ENCODE measurements around the gene CLEC16A. TPM values are rescaled to one million over a fixed set of nuclear protein-coding genes. Genes with fewer than 3 reads are reported as not detected.

Gene CLEC16A
- total and polyA plus RNA-seq, 2 donors (not counting 1 experiment from before 2014, with no cell fraction given), result 21.9 to 79.5 TPM

- WGBS (ENCODE audit: insufficient coverage), result 97% methylated on average over 9 of the region's 14 CpGs
- Histone ChIP-seq H2AFZ (ENCODE audit: insufficient read depth, low read depth, low read length, poor library complexity, severe bottlenecking) (no peak overlapping the region), H3K4me2 (replicated peaks; ENCODE audit: low read depth, low read length, poor library complexity, severe bottlenecking) (no peak overlapping the region), H3K79me2 (ENCODE audit: control insufficient read depth, insufficient read depth, low read length) (peaks cover 3% of the 10 kb centered on the region), H3K4me1 (ENCODE audit: control insufficient read depth in 2 of 2, insufficient read depth in 2 of 2, low read length in 2 of 2) (no peaks in the 10 kb centered on the region), H3K4me3 (ENCODE audit: control extremely low read depth in 1 of 5, extremely low read depth in 1 of 5, insufficient read depth in 1 of 5, low read depth in 2 of 5, low read length in 4 of 5) (no peak overlapping the region), H3K9me3 (ENCODE audit: control extremely low read depth in 1 of 3, control insufficient read depth in 2 of 3, insufficient read depth in 1 of 3, low read length in 2 of 3) (peaks cover 0 to 1% (median 0%) of the 10 kb centered on the region in 3 donors), H3K27ac (ENCODE audit: low read length in 2 of 2) (no peak overlapping the region), H3K9ac (ENCODE audit: low read length) (no peak overlapping the region), H3K27me3 (replicated peaks in 1 of 4; ENCODE audit: control extremely low read depth in 1 of 4, control insufficient read depth in 3 of 4, insufficient read depth in 4 of 4, low read length in 3 of 4) (no peaks in the 10 kb centered on the region), H4K20me1 (ENCODE audit: control insufficient read depth, insufficient read depth, low read length, poor library complexity, severe bottlenecking) (peaks cover 11% of the 10 kb centered on the region), H3K36me3 (replicated peaks in 1 of 2; ENCODE audit: control extremely low read depth in 1 of 2, control insufficient read depth in 1 of 2, extremely low read depth in 1 of 2, insufficient read depth in 2 of 2, low read length in 1 of 2) (peaks cover 31 to 88% of the 10 kb centered on the region in 2 experiments)
- Mint-ChIP-seq H3K9me3 (ENCODE audit: insufficient read depth) (no peaks in the 10 kb centered on the region), H3K27ac (no peak overlapping the region), H3K4me1 (no peaks in the 10 kb centered on the region), H3K27me3 (no peaks in the 10 kb centered on the region), H3K4me3 (no peak overlapping the region)
- no peak for ATAC-seq (ENCODE audit: low read depth)
- DNase-seq, result no peak
- TF ChIP-seq EZH2 (IDR thresholded peaks at IDR 0.05; ENCODE audit: borderline replicate concordance, insufficient read depth, low read depth, low read length, poor library complexity, severe bottlenecking), result no peak
- TF ChIP-seq CTCF (IDR thresholded peaks at IDR 0.05), result no peak
- POLR2A ChIA-PET, result no interaction called here
- intact Hi-C loops (cut with micrococcal nuclease), result no loop called here
- CTCF ChIA-PET, result interaction anchor here (0.6 kb wide), 1 partner anchor 72 kb away, joined by 3 read pairs; no protein-coding TSS in a partner anchor
Observed at GRCh38 chr16:11033629-11034420, 89.5 kb downstream of the CLEC16A start.

- intact Hi-C loops (cut with micrococcal nuclease), result no loop called here
- peaks cover 3% of the 10 kb centered on the region for H3K79me2 ChIP-seq (ENCODE audit: control insufficient read depth, insufficient read depth, low read length)
- DNase-seq (no peak), ATAC-seq (ENCODE audit: low read depth) (no peak)
- H3K9ac ChIP-seq (ENCODE audit: low read length), result no peak overlapping the region
- peaks cover 31 to 86% of the 10 kb centered on the region in 2 experiments for H3K36me3 ChIP-seq (replicated peaks in 1 of 2; ENCODE audit: control extremely low read depth in 1 of 2, control insufficient read depth in 1 of 2, extremely low read depth in 1 of 2, insufficient read depth in 2 of 2, low read length in 1 of 2)
- H2AFZ ChIP-seq (ENCODE audit: insufficient read depth, low read depth, low read length, poor library complexity, severe bottlenecking), result no peak overlapping the region
- H3K27me3 ChIP-seq (replicated peaks in 1 of 4; ENCODE audit: control extremely low read depth in 1 of 4, control insufficient read depth in 3 of 4, insufficient read depth in 4 of 4, low read length in 3 of 4), result no peaks in the 10 kb centered on the region
- ChIA-PET POLR2A (no interaction called here), CTCF (no interaction called here)
- H3K27ac ChIP-seq (ENCODE audit: low read length in 2 of 2), result no peak overlapping the region
- H4K20me1 ChIP-seq (ENCODE audit: control insufficient read depth, insufficient read depth, low read length, poor library complexity, severe bottlenecking), result peaks cover 11% of the 10 kb centered on the region
- Mint-ChIP-seq H3K4me3 (no peak overlapping the region), H3K27ac (no peak overlapping the region), H3K9me3 (ENCODE audit: insufficient read depth) (no peaks in the 10 kb centered on the region), H3K27me3 (no peaks in the 10 kb centered on the region), H3K4me1 (no peaks in the 10 kb centered on the region)
- no peaks in the 10 kb centered on the region for H3K4me1 ChIP-seq (ENCODE audit: control insufficient read depth in 2 of 2, insufficient read depth in 2 of 2, low read length in 2 of 2)
- no peak overlapping the region for H3K4me3 ChIP-seq (ENCODE audit: control extremely low read depth in 1 of 5, extremely low read depth in 1 of 5, insufficient read depth in 1 of 5, low read depth in 2 of 5, low read length in 4 of 5)
- TF ChIP-seq EZH2 (IDR thresholded peaks at IDR 0.05; ENCODE audit: borderline replicate concordance, insufficient read depth, low read depth, low read length, poor library complexity, severe bottlenecking) (no peak), CTCF (IDR thresholded peaks at IDR 0.05) (no peak)
- WGBS (ENCODE audit: insufficient coverage), result 78% methylated on average over 7 of the region's 8 CpGs
- no peak overlapping the region for H3K4me2 ChIP-seq (replicated peaks; ENCODE audit: low read depth, low read length, poor library complexity, severe bottlenecking)
- H3K9me3 ChIP-seq (ENCODE audit: control extremely low read depth in 1 of 3, control insufficient read depth in 2 of 3, insufficient read depth in 1 of 3, low read length in 2 of 3), result no peaks in the 10 kb centered on the region
Observed at GRCh38 chr16:11034481-11034931, 90.1 kb downstream of the CLEC16A start.
